Keratinocyte (primary cell): Measurements from ENCODE around the gene RRP1B. TPM values are rescaled to one million over a fixed set of nuclear protein-coding genes. Genes with fewer than 3 reads are reported as not detected.
"Not testable (repeated sequence)": the region's sequence is repeated elsewhere in the genome, so short reads cannot be mapped to it uniquely, and the experiment has no call there.

Experiments
- DNase-seq: peaks from one replicate; pipeline ENCODE4 v3.0.0-alpha.2; 2011; ENCODE audit warnings: low read depth, missing footprints, low spot score
- FAIRE-seq: peaks from 2 replicates; lab custom pipeline; 2011; peaks lifted over from hg19 to GRCh38; lab: Jason Lieb, UNC
- H2AFZ ChIP-seq: 2 replicates; pipeline ENCODE4 v1.6.0; 2012; ENCODE audit warnings: low read length, control low read depth, inconsistent platforms; ENCODE audit not compliant: control insufficient read depth
- H3K27ac ChIP-seq: 2 replicates; pipeline ENCODE4 v1.5.1; 2011; ENCODE audit warnings: low read length; ENCODE audit not compliant: control insufficient read depth, insufficient read depth
- H3K27me3 ChIP-seq: 3 replicates; pipeline ENCODE4 v1.6.0; 2011; ENCODE audit warnings: low read length; ENCODE audit not compliant: control insufficient read depth, insufficient read depth; ENCODE audit errors: extremely low read depth
- H3K36me3 ChIP-seq, 2 experiments: 2 replicates in 1 of 2; 3 replicates in 1 of 2; pipeline ENCODE4 v1.5.1; 2011; ENCODE audit warnings: low read length in 2 of 2, mild to moderate bottlenecking in 1 of 2; ENCODE audit not compliant: control insufficient read depth in 2 of 2, insufficient read depth in 2 of 2; ENCODE audit errors: extremely low read depth in 1 of 2
- H3K4me1 ChIP-seq: 3 replicates; pipeline ENCODE4 v1.5.1; 2011; ENCODE audit warnings: low read length; ENCODE audit not compliant: control insufficient read depth, insufficient read depth; ENCODE audit errors: extremely low read depth
- H3K4me2 ChIP-seq: 3 replicates; pipeline ENCODE4 v1.6.0; 2011; ENCODE audit warnings: low read depth, low read length; ENCODE audit not compliant: control insufficient read depth, insufficient read depth; ENCODE audit errors: extremely low read depth
- H3K4me3 ChIP-seq, 3 experiments: fragments of 200-600 bp in 1 of 3; sonication (generic) in 1 of 3; 2 replicates in 2 of 3; 3 replicates in 1 of 3; pipeline ENCODE4 v1.5.1; 2011 to 2016; ENCODE audit warnings: low read length in 3 of 3, mild to moderate bottlenecking in 3 of 3, control low read depth in 2 of 3, inconsistent platforms in 1 of 3, low read depth in 1 of 3, mixed read lengths in 1 of 3, mixed run types in 1 of 3, moderate library complexity in 1 of 3; ENCODE audit not compliant: control insufficient read depth in 2 of 3, insufficient read depth in 2 of 3; ENCODE audit errors: extremely low read depth in 1 of 3
- H3K79me2 ChIP-seq: 2 replicates; pipeline ENCODE4 v1.6.0; 2012; ENCODE audit warnings: low read length; ENCODE audit not compliant: control insufficient read depth, insufficient read depth
- H3K9ac ChIP-seq: 3 replicates; pipeline ENCODE4 v1.6.0; 2011; ENCODE audit warnings: low read length; ENCODE audit not compliant: control insufficient read depth, insufficient read depth; ENCODE audit errors: extremely low read depth
- H3K9me1 ChIP-seq: 3 replicates; pipeline ENCODE4 v1.6.0; 2011; ENCODE audit warnings: low read length; ENCODE audit not compliant: control insufficient read depth, insufficient read depth; ENCODE audit errors: extremely low read depth
- H3K9me3 ChIP-seq: 2 replicates; pipeline ENCODE4 v1.5.1; 2012; ENCODE audit warnings: low read depth, low read length; ENCODE audit not compliant: control insufficient read depth
- H4K20me1 ChIP-seq: 3 replicates; pipeline ENCODE4 v1.6.0; 2011; ENCODE audit warnings: low read length; ENCODE audit not compliant: control insufficient read depth, insufficient read depth; ENCODE audit errors: extremely low read depth
- CTCF ChIP-seq, 3 experiments: IDR thresholded peaks in 1 of 3; conservative IDR thresholded peaks in 1 of 3; optimal IDR thresholded peaks in 1 of 3; 2 replicates in 2 of 3; 3 replicates in 1 of 3; pipeline versions ENCODE3 to v1.5.1; 2011; ENCODE audit warnings: low read length in 3 of 3, mild to moderate bottlenecking in 3 of 3, moderate library complexity in 2 of 3, control low read depth in 1 of 3, inconsistent platforms in 1 of 3; ENCODE audit not compliant: insufficient read depth in 2 of 3; ENCODE audit errors: extremely low read depth in 1 of 3
- EZH2 ChIP-seq: IDR thresholded peaks from one replicate; pipeline ENCODE4 v1.6.1; 2012; ENCODE audit warnings: inconsistent platforms, mild to moderate bottlenecking, low read length, moderate library complexity
- dilution Hi-C: fragments of 300-500 bp; cut with MboI; formaldehyde crosslinking; loops from one replicate; pipeline ENCODE4 v1.7.0; 2020; ENCODE audit warnings: low sequenced_read_pairs; ENCODE audit not compliant: extremely low pct_ligation_motif_present
- polyA plus RNA-seq, 5 experiments: library from polyadenylated mRNA; depleted of rRNA in 3 of 5; stranded (reverse) in 3 of 5; stranded (forward) in 1 of 5; unstranded in 1 of 5; fragments of >200 nt; gene quantifications; 1 replicate in 1 of 5; 2 replicates in 3 of 5; 3 replicates in 1 of 5; pipeline versions ENCODE4 v1.2.1 to v1.2.3, GENCODE V29; 2011 to 2012; ENCODE audit warnings: missing spikeins in 2 of 5, low read depth in 1 of 5, low replicate concordance in 1 of 5

Gene RRP1B
- polyA plus RNA-seq, 1 donor (not counting 4 experiments of a cell fraction or from before 2014, with no cell fraction given): 19.8 TPM

- H3K9me1 ChIP-seq: no peaks in the 10 kb centered on the region
- peaks cover 7% of the 10 kb centered on the region for H3K4me1 ChIP-seq
- no peak overlapping the region for H3K4me3 ChIP-seq
- H3K27ac ChIP-seq: no peak overlapping the region
- peaks cover 5% of the 10 kb centered on the region for H3K79me2 ChIP-seq
- H3K4me2 ChIP-seq: no peak overlapping the region
- FAIRE-seq: no peak
- dilution Hi-C loops: no loop called here
- H3K27me3 ChIP-seq: no peaks in the 10 kb centered on the region
- H3K9ac ChIP-seq: no peak overlapping the region
- peaks cover 4% of the 10 kb centered on the region for H4K20me1 ChIP-seq
- TF ChIP-seq CTCF (optimal IDR thresholded peaks at IDR 0.05 in 1 of 3, IDR thresholded peaks at IDR 0.05 in 1 of 3, conservative IDR thresholded peaks at IDR 0.05 in 1 of 3; ENCODE audit: extremely low read depth in 1 of 3, insufficient read depth in 2 of 3, low read length in 3 of 3) (no peak), EZH2 (no peak)
- no peak overlapping the region for H2AFZ ChIP-seq
- H3K9me3 ChIP-seq: no peaks in the 10 kb centered on the region
- H3K36me3 ChIP-seq: peaks cover 28 to 30% of the 10 kb centered on the region in 2 experiments
- DNase-seq: no peak
These were observed 20.6 kb downstream of the RRP1B start for GRCh38 chr21:43679951-43680350.

DNA sequence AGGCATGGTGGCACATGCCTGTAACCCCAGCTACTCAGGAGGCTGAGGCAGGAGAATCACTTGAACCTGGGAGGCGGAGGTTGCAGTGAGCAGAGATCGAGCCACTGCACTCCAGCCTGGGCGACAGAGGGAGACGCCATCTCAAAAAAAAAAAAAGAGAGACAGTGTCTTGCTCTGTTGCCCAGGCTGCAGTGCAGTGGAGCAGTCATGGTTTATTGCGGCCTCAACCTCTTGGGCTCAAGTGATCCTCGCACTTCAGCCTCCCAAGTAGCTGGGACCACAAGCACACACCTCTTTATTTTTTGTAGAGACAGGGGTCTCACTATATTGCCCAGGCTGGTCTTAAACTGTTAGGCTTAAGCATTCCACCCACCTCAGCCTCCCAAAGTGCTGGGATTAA lies 21.1 kb downstream of the RRP1B start:
- dilution Hi-C loops, H3K4me1 ChIP-seq, H3K27ac ChIP-seq, H2AFZ ChIP-seq, H3K27me3 ChIP-seq, H3K9ac ChIP-seq, H3K9me1 ChIP-seq, H3K4me3 ChIP-seq, H3K9me3 ChIP-seq, DNase-seq, H4K20me1 ChIP-seq, FAIRE-seq, H3K4me2 ChIP-seq, H3K79me2 ChIP-seq: not testable (repeated sequence)
- H3K36me3 ChIP-seq: peaks cover 29 to 31% of the 10 kb centered on the region in 2 experiments

DNA sequence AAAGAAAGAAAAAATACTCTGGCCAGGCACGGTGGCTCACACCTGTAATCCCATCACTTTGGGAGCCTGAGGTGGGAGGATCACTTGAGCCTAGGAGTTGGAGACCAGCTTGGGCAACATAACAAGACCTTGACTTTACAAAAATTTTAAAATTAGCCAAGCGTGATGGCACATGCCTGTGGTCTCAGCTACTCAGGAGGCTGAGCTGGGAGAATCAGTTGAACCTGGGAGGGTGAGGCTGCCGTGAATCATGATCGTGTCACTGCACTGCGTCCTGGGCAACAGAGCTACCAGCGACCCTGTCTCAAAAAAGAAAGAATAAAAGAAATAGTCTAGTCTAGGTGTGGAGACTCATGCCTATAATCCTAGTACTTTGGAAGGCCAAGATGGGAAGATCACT lies 22.3 kb downstream of the RRP1B start:
- H3K79me2 ChIP-seq: peaks cover 5% of the 10 kb centered on the region
- H3K4me1 ChIP-seq: peaks cover 7% of the 10 kb centered on the region
- TF ChIP-seq CTCF (optimal IDR thresholded peaks at IDR 0.05 in 1 of 3, IDR thresholded peaks at IDR 0.05 in 1 of 3, conservative IDR thresholded peaks at IDR 0.05 in 1 of 3; ENCODE audit: extremely low read depth in 1 of 3, insufficient read depth in 2 of 3, low read length in 3 of 3): no peak
- no peak for TF ChIP-seq EZH2
- H3K9me1 ChIP-seq: no peaks in the 10 kb centered on the region
- no peak overlapping the region for H3K4me3 ChIP-seq
- FAIRE-seq: no peak
- H3K4me2 ChIP-seq: no peak overlapping the region
- dilution Hi-C loops: no loop called here
- H4K20me1 ChIP-seq: peaks cover 4% of the 10 kb centered on the region
- H3K9me3 ChIP-seq: no peaks in the 10 kb centered on the region
- peak overlapping the region; percentile 60 for H3K27ac ChIP-seq
- H3K36me3 ChIP-seq: peaks cover 26 to 37% of the 10 kb centered on the region in 2 experiments
- no peak overlapping the region for H3K9ac ChIP-seq
- DNase-seq: no peak
- no peak overlapping the region for H2AFZ ChIP-seq
- no peaks in the 10 kb centered on the region for H3K27me3 ChIP-seq
